DND-41 (cell line): Measurements from ENCODE around the gene SHPK.

ENCODE experiments used
- ATAC-seq: fragments of 200-7000 bp; cut with Tn5 transposase; 3 replicates; pipeline ENCODE4 v1.9.1; 2021; ENCODE audit warnings: low read depth; ENCODE audit not compliant: insufficient read depth
- DNase-seq: peaks from one replicate; pipeline ENCODE4 v3.0.0-alpha.2; 2020
- H2AFZ ChIP-seq: 2 replicates; pipeline ENCODE4 v1.6.0; 2012; ENCODE audit warnings: low read depth, low read length
- H3K27ac ChIP-seq: 2 replicates; pipeline ENCODE4 v1.5.1; 2012; ENCODE audit warnings: low read length, inconsistent platforms
- H3K27me3 ChIP-seq: fragments of 200-600 bp; sonication (generic); 2 replicates; pipeline ENCODE4 v1.6.0; 2012; ENCODE audit warnings: low read length, mild to moderate bottlenecking, inconsistent platforms; ENCODE audit not compliant: insufficient read depth, poor library complexity
- H3K36me3 ChIP-seq: 2 replicates; pipeline ENCODE4 v1.5.1; 2012; ENCODE audit warnings: low read length, inconsistent platforms; ENCODE audit not compliant: insufficient read depth
- H3K4me1 ChIP-seq: 2 replicates; pipeline ENCODE4 v1.5.1; 2012; ENCODE audit warnings: mild to moderate bottlenecking, low read length; ENCODE audit not compliant: insufficient read depth
- H3K4me2 ChIP-seq: 2 replicates; pipeline ENCODE4 v1.6.0; 2012; ENCODE audit warnings: mild to moderate bottlenecking, moderate library complexity, low read length, inconsistent platforms; ENCODE audit not compliant: insufficient read depth
- H3K4me3 ChIP-seq, 2 experiments: fragments of 200-600 bp in 1 of 2; shearing (Covaris generic) in 1 of 2; 2 replicates each; pipeline ENCODE4 v1.5.1; 2012 to 2016; ENCODE audit warnings: inconsistent platforms in 2 of 2, low read length in 2 of 2, mild to moderate bottlenecking in 2 of 2, low read depth in 1 of 2, moderate library complexity in 1 of 2
- H3K79me2 ChIP-seq: 2 replicates; pipeline ENCODE4 v1.6.0; 2012; ENCODE audit warnings: low read length, inconsistent platforms; ENCODE audit not compliant: insufficient read depth
- H3K9ac ChIP-seq: 2 replicates; pipeline ENCODE4 v1.6.0; 2012; ENCODE audit warnings: low read depth, mild to moderate bottlenecking, inconsistent platforms, low read length, moderate library complexity
- H3K9me3 ChIP-seq: 2 replicates; pipeline ENCODE4 v1.5.1; 2012; ENCODE audit warnings: low read length, moderate library complexity, mild to moderate bottlenecking, inconsistent platforms; ENCODE audit not compliant: insufficient read depth, severe bottlenecking
- H4K20me1 ChIP-seq: 2 replicates; pipeline ENCODE4 v1.6.0; 2012; ENCODE audit warnings: low read length; ENCODE audit not compliant: insufficient read depth
- CTCF ChIP-seq: IDR thresholded peaks from 2 replicates; pipeline ENCODE4 v1.5.1; 2012; ENCODE audit warnings: borderline replicate concordance, low read length, moderate library complexity, mild to moderate bottlenecking; ENCODE audit not compliant: poor library complexity, severe bottlenecking; ENCODE audit errors: extremely low read depth
- EZH2 ChIP-seq: IDR thresholded peaks from 3 replicates; pipeline ENCODE4 v1.6.1; 2012; ENCODE audit warnings: borderline replicate concordance, low read depth, mild to moderate bottlenecking, moderate library complexity, low read length, inconsistent platforms; ENCODE audit not compliant: severe bottlenecking

The SHPK gene

GRCh38 chr17:3590768-3591167 lies 45.3 kb downstream of the SHPK start:
- no peak overlapping the region for H2AFZ ChIP-seq
- no peaks in the 10 kb centered on the region for H3K79me2 ChIP-seq

GRCh38 chr17:3590231-3590630 lies 45.8 kb downstream of the SHPK start:
- H3K9me3 ChIP-seq = no peaks in the 10 kb centered on the region
- DNase-seq (no peak), ATAC-seq (no peak)
- H3K4me3 ChIP-seq = no peak overlapping the region
- no peaks in the 10 kb centered on the region for H3K79me2 ChIP-seq
- no peak overlapping the region for H3K9ac ChIP-seq
- no peaks in the 10 kb centered on the region for H3K4me1 ChIP-seq
- no peak overlapping the region for H3K27ac ChIP-seq
- no peak overlapping the region for H2AFZ ChIP-seq
- TF ChIP-seq EZH2 (no peak), CTCF (no peak)
- no peaks in the 10 kb centered on the region for H4K20me1 ChIP-seq
- H3K27me3 ChIP-seq = no peaks in the 10 kb centered on the region
- H3K36me3 ChIP-seq = 0 out of 2 replicates have a peak, but pooled peaks cover 8% of the 10 kb centered on the region
- no peak overlapping the region for H3K4me2 ChIP-seq

More at GRCh38 chr17:3590768-3591167, 45.3 kb downstream of the SHPK start:
- TF ChIP-seq CTCF (no peak), EZH2 (no peak)
- H3K4me3 ChIP-seq = no peak overlapping the region
- H3K27ac ChIP-seq = no peak overlapping the region
- ATAC-seq = no peak
- DNase-seq = no peak
- no peaks in the 10 kb centered on the region for H3K27me3 ChIP-seq
- H3K36me3 ChIP-seq = 0 out of 2 replicates have a peak, but pooled peaks cover 8% of the 10 kb centered on the region
- no peak overlapping the region for H3K9ac ChIP-seq
- H4K20me1 ChIP-seq = no peaks in the 10 kb centered on the region
- H3K4me1 ChIP-seq = no peaks in the 10 kb centered on the region
- no peaks in the 10 kb centered on the region for H3K9me3 ChIP-seq
- no peak overlapping the region for H3K4me2 ChIP-seq

GRCh38 chr17:3589784-3590183 lies 46.3 kb downstream of the SHPK start:
- ATAC-seq (no peak), DNase-seq (no peak)
- Histone ChIP-seq H3K36me3 (0 out of 2 replicates have a peak, but pooled peaks cover 8% of the 10 kb centered on the region), H4K20me1 (no peaks in the 10 kb centered on the region), H2AFZ (no peak overlapping the region), H3K4me3 (no peak overlapping the region), H3K4me2 (no peak overlapping the region), H3K79me2 (no peaks in the 10 kb centered on the region), H3K27me3 (no peaks in the 10 kb centered on the region), H3K9me3 (no peaks in the 10 kb centered on the region), H3K4me1 (no peaks in the 10 kb centered on the region), H3K27ac (no peak overlapping the region), H3K9ac (no peak overlapping the region)
- TF ChIP-seq CTCF = no peak
- no peak for TF ChIP-seq EZH2

GRCh38 chr17:3585826-3586225 lies 50.2 kb downstream of the SHPK start:
- ATAC-seq = no peak
- Histone ChIP-seq H3K4me1 (no peaks in the 10 kb centered on the region), H3K27me3 (no peaks in the 10 kb centered on the region), H3K9me3 (no peaks in the 10 kb centered on the region), H2AFZ (no peak overlapping the region), H3K4me3 (no peak overlapping the region), H3K9ac (no peak overlapping the region), H3K36me3 (0 out of 2 replicates have a peak, but pooled peaks cover 8% of the 10 kb centered on the region), H3K27ac (no peak overlapping the region), H3K79me2 (no peaks in the 10 kb centered on the region), H3K4me2 (no peak overlapping the region), H4K20me1 (no peaks in the 10 kb centered on the region)
- no peak for DNase-seq
- TF ChIP-seq CTCF (no peak), EZH2 (no peak)
